NCI-H524 treated with DMSO at 0.1 percent for 48 hours (cell line): ENCODE measurements around the gene SRP68.
"Not testable (repeated sequence)": the region's sequence is repeated elsewhere in the genome, so short reads cannot be mapped to it uniquely, and the experiment has no call there.

Experiments
- DNase-seq: peaks from one replicate; lab custom pipeline; 2025; lab: John Stamatoyannopoulos, UW

Gene SRP68

GRCh38 chr17:76089680-76090516, 17.6 kb upstream of the SRP68 start:
- DNase-seq: no peak

DNA sequence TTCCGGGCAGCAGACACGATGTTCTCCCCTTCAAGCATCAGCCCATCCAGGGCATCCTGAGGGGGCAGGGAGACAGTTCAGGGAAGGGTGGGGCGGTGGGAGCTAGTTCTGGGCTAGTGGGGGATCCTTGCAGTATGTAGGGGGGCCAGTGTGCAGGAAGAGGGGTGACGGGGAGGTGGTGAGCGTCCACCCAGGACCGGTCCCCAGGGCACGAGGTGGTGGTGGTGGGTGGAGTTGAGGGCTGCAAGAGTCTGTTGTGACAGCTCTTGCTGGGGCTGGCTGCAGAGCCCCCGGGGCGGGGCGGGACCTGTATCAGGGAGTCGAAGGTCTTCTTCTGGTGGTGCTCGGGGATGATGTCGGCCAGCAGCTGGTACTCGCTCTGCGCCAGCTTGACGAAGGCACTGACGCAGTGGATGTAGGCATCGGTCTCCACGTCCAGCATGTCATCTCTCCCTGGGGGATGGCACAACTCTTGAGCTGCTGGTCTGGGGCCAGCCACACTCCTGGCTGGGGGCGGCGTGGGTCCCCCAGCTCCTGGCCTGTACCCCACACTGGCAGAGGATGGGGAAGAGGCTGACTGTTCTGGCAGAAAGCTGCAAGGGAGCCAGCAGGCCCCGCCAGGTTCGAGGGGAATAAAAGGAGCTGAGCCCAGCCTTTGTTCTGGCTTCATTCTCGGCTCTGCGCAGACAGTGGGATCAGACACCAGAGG, 16.7 kb upstream of the SRP68 start:
- DNase-seq: no peak

DNA sequence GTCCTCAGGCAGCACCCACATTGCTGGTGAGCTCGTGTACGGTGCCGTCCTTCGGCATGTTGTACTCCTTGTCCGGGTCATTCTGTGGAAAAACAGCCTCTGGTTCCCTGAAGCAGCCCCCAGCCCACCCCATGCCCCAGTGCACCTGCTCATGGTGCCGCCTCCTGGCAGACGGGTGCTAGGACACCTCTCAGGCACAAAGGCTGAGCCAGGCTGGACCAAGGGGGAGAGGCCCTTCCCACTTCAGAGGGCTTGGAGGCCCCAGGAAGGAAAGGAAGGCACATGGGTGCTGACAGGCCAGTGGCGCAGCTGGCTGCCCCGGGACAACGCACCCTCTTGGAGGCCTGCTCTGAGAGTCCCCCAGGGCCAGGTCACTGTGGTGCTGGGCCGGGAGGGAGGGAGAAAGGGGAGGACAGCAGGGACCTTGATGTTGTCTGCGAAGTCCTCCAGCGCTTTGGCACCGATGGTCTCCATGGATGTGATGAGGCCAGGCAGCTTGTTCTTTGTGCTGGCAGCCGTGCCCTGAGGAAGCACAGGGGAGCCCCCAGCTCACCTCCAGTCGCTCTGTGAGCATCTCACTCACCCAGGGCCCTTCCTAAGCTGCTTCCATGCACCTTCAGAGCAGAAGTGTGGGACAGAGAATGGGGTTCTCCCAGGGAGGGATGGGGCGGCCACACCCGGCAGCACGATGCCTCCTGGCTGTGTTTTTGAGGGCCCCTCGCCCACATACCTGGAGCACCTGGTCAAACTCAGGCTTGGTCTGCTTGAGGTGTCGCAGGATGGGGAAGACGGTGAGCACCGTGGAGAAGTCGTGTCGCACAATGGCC, 15.9 kb upstream of the SRP68 start:
- DNase-seq: no peak

DNA sequence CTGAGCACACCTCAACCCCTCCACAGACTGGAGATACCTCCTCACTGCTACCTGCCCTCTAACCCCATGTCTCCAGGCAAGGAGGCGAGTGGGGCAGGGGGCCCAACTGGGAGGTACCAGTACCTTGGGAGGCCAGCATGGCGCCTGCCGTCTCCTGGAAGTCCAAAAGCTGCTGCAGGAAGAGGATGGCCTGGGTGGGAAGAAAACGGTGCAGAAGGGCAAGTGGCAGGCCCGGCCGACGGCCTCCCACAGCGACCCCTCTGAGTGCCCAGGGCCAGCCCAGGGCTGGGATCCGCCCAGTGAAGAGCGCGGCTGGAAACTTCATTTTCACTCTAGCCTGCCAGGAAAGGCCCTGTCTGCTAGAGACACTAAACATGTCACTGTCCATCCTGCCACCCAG, 15.2 kb upstream of the SRP68 start:
- no peak for DNase-seq

DNA sequence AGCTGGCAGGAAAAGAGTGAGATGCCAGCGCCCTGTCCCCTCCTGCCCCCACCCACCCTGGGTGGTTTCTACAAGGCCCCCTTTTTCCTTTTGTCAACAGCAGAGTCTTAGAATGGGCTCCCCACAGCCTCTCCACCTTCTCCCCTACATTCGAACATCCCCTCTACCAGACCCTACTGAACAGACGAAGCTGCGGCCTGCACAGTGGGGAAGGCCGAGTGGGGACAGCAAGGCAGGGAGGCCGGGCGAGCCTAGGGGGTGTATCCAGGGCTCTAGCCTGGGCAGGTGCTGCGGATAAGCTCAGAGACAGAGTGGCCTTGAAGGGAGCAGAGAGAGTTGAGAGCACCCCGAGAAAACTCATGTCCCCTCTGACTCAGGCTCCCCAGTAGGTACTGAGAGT, 14.1 kb upstream of the SRP68 start:
- no peak for DNase-seq

GRCh38 chr17:76085731-76086366, 13.5 kb upstream of the SRP68 start:
- no peak for DNase-seq

GRCh38 chr17:76085066-76085730, 12.9 kb upstream of the SRP68 start:
- DNase-seq: no peak

- DNase-seq: no peak
These were observed 11.3 kb upstream of the SRP68 start for GRCh38 chr17:76083536-76084182.

DNA sequence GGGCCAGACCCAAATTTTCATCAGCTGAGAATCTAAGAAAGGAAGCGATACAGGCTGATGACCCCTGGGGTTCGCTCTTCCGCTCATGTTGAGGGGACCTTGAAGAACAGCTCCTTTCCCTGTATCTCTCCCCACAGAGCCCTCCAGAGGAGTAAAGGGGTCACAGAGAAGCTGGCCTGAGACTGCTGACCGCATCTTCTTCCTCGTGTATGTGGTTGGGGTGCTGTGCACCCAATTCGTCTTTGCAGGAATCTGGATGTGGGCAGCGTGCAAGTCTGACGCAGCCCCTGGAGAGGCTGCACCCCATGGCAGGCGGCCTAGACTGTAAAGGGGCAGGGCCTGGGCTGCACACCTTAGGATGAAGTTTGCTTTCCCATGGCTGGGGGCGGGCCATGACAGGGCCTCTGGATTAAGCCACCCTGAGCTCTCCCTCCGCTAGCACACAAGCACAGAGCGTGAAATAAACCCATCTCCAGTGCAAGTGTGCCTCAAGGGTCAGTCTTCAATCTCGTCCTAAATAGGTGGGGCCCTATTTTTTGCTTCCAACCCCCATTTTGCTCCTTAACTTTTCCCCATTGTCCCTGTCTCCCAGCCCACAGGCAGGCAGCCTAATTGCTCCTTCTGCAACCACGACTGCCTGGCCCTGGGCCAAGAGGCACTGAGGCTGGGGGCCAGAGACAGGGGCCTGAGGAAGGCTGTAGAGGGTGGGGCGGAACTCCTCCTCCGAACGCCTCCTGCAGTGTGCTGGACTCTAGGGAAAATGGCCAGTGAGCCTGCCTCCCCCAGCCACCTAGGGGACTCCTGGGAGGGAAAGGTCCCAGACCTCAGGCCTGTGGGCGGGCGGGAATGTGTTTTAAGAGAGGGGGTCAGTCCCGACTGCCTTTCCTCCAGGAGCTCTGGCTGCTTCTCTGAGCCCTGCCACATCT, 10.3 kb upstream of the SRP68 start:
- DNase-seq: no peak

GRCh38 chr17:76081295-76082210, 9.2 kb upstream of the SRP68 start:
- no peak for DNase-seq

DNA sequence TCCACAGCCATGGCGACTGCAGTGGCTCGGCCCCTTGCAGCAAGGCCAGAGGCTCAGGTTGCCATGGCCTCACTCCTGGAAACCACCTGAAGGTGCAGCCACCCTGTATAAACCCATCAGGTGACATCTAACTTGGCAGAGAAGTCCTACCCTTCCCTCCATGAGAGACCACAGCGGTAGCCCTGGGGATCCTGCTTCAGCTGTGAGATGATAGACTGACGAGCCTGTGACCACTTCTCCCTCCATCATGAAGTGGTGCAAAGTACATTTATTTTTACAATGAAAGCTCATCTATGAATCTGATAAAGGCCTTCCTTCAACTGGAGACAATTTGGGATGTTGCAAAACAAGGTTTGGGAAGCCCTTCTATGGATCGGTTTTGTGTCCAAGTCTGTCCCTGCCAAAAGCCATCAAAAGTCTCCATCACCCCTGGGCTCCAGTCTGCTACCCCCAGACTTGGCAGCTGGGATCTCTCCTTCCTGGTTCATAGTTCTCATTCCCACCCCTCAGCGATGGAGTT, 8.5 kb upstream of the SRP68 start:
- DNase-seq: no peak

GRCh38 chr17:76079956-76080767, 7.8 kb upstream of the SRP68 start:
- no peak for DNase-seq

DNA sequence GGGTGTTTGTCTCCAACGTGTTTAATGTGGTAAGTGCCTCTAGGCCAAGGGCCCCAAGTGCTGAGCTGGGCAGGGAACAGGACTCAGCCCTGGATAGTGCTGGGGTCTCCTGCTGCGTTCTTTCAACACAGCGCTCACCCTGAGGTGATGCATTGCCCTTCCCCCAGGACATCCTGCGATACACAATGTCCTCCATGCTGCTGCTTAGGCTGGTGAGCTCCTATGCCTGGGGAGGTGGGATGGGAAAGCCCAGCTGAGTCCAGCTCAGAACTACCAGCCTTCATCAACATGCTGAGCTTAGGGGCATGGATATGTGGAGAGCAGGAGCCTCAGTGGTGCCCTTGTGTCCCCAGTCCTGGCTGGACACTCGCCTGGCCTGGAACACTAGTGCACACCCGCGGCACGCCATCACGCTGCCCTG, 7.2 kb upstream of the SRP68 start:
- no peak for DNase-seq

- DNase-seq: no peak
These were observed 6.7 kb upstream of the SRP68 start, which contains the start of gene ZACN for GRCh38 chr17:76078860-76079534. Gene ZACN (plus strand): TSS chr17:76079182. CDS start chr17:76079265, 83 bp downstream.

GRCh38 chr17:76078370-76078769, 6.1 kb upstream of the SRP68 start:
- not testable (repeated sequence) for DNase-seq

DNA sequence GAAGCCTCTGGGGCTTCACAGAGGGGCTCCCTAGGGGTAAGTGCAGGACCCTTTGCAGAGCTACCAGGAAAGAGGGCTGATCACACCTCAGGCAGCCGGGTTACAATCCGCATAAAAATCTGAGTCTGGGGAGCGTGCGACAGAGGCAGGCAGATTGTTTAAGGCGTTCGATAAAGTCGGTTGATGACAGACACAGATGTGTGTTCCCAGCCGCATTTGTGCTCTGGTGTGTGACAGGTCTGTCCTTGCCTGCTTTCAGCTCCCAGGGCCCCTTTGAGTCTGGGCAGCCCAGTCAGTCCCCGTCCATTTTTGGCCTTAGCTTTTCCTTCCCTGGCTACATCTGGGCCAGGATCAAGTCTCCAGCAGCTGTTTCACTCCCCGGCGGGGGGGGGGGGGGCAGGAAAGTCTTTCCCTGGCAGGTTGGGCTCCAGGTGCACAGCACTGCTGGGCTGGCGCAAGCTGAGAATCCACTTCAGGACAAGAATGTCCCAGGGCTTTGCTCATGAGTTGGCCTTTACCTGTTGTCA, 5.3 kb upstream of the SRP68 start:
- DNase-seq: no peak
